K562 (cell line): ENCODE results near the gene LRP1. TPM values are rescaled to one million over a fixed set of nuclear protein-coding genes. Genes with fewer than 3 reads are reported as not detected.

Source experiments
- ARID2 ChIP-seq: fragments of 450-650 bp; IDR thresholded peaks from 2 replicates; pipeline ENCODE4 v1.6.1; 2017; ENCODE audit warnings: antibody characterized with exemption, mild to moderate bottlenecking
- ATF4 ChIP-seq: fragments of 450-650 bp; formaldehyde crosslinking; IDR thresholded peaks from 2 replicates; pipeline ENCODE4 v1.4.0; 2022; ENCODE audit warnings: mild to moderate bottlenecking, moderate library complexity
- E2F1 ChIP-seq: sonication (generic); formaldehyde crosslinking; IDR thresholded peaks from 2 replicates; pipeline ENCODE4 v1.8.1; 2023; ENCODE audit warnings: mild to moderate bottlenecking, missing genetic modification reagents, moderate library complexity
- E2F6 ChIP-seq, 2 experiments: IDR thresholded peaks; 2 replicates each; pipeline ENCODE4 v1.6.1; 2011; ENCODE audit warnings: borderline replicate concordance in 1 of 2, control low read depth in 1 of 2, low read depth in 1 of 2, low read length in 1 of 2, mild to moderate bottlenecking in 1 of 2, mixed read lengths in 1 of 2, moderate library complexity in 1 of 2; ENCODE audit not compliant: insufficient read depth in 1 of 2, insufficient read length in 1 of 2, poor library complexity in 1 of 2, severe bottlenecking in 1 of 2; ENCODE audit errors: extremely low read depth in 1 of 2
- KAT8 ChIP-seq: fragments of 450-650 bp; IDR thresholded peaks from 2 replicates; pipeline ENCODE4 v1.6.1; 2016; ENCODE audit warnings: low read depth, mild to moderate bottlenecking
- MBD2 ChIP-seq: sonication (generic); IDR thresholded peaks from 2 replicates; pipeline ENCODE4 v1.6.1; 2016; ENCODE audit warnings: low read depth, borderline replicate concordance
- MYC ChIP-seq, 2 experiments: fragments of 250-450 bp in 1 of 2; sonication (Bioruptor Pico) in 1 of 2; IDR thresholded peaks; 2 replicates each; pipeline versions ENCODE4 v1.5.1 to v1.6.1; 2012 to 2021; ENCODE audit warnings: low read depth in 2 of 2, borderline replicate concordance in 1 of 2, improper control_type of control experiment in 1 of 2, low read length in 1 of 2, mild to moderate bottlenecking in 1 of 2, moderate library complexity in 1 of 2
- PHB ChIP-seq: fragments of 250-450 bp; sonication (Bioruptor Pico); IDR thresholded peaks from 2 replicates; pipeline ENCODE4 v1.5.0; 2021
- POU5F1 ChIP-seq: fragments of 150-350 bp; IDR thresholded peaks from 2 replicates; pipeline ENCODE4 v1.6.1; 2014; ENCODE audit warnings: borderline replicate concordance, low read length, low read depth, mild to moderate bottlenecking; ENCODE audit not compliant: partially characterized antibody
- RREB1 ChIP-seq: fragments of 250-450 bp; sonication (Bioruptor Pico); IDR thresholded peaks from 2 replicates; pipeline ENCODE4 v1.4.0; 2020
- SIX5 ChIP-seq, 2 experiments: IDR thresholded peaks; 2 replicates each; pipeline ENCODE4 v1.6.1; 2011; ENCODE audit warnings: low read length in 2 of 2, borderline replicate concordance in 1 of 2, low read depth in 1 of 2, mild to moderate bottlenecking in 1 of 2, moderate library complexity in 1 of 2; ENCODE audit not compliant: insufficient read depth in 1 of 2
- STAG1 ChIP-seq: sonication (generic); formaldehyde crosslinking; IDR thresholded peaks from 2 replicates; pipeline ENCODE4 v1.5.0; 2020; ENCODE audit warnings: missing genetic modification reagents, borderline replicate concordance
- U2AF2 ChIP-seq: fragments of 200-400 bp; formaldehyde crosslinking; optimal IDR thresholded peaks from 2 replicates; pipeline ENCODE3; 2017; ENCODE audit warnings: low read depth, mild to moderate bottlenecking, low read length
- ZC3H8 ChIP-seq: fragments of 450-650 bp; IDR thresholded peaks from 2 replicates; pipeline ENCODE4 v1.6.1; 2017
- ZNF239 ChIP-seq: fragments of 250-450 bp; sonication (Bioruptor Pico); IDR thresholded peaks from 2 replicates; pipeline ENCODE4 v1.4.0; 2020; ENCODE audit warnings: mild to moderate bottlenecking
- ZNF699 ChIP-seq: fragments of 250-450 bp; sonication (Bioruptor Pico); IDR thresholded peaks from 2 replicates; pipeline ENCODE4 v1.8.0; 2021; ENCODE audit warnings: mild to moderate bottlenecking, moderate library complexity; ENCODE audit not compliant: insufficient replicate concordance
- polyA plus RNA-seq, 8 experiments: library from polyadenylated mRNA; depleted of rRNA in 4 of 8; stranded (reverse) in 5 of 8; unstranded in 3 of 8; fragments of >200 nt; fragmentation: Nextera tagmentation in 2 of 8; fragmentation: Illumina TruSeq in 1 of 8; extraction: Ambion mirVana in 2 of 8; extraction: Trizol in 1 of 8; gene quantifications; 2 replicates each; pipeline versions ENCODE4 v1.2.1 to v1.2.3, GENCODE V29; 2011 to 2014; ENCODE audit warnings: inconsistent platforms in 1 of 8, missing spikeins in 1 of 8
- total RNA-seq, 7 experiments: library from RNA; depleted of rRNA in 6 of 7; stranded (reverse); fragments of >200 nt in 6 of 7; fragmentation: Illumina TruSeq in 2 of 7; extraction: Trizol in 2 of 7; gene quantifications; 2 replicates each; pipeline versions ENCODE4 v1.2.1 to v1.2.3, GENCODE V29; 2011 to 2021; ENCODE audit warnings: low replicate concordance in 1 of 7
- TF ChIP-seq, protein P1 (sequence below): fragments of 450-650 bp; IDR thresholded peaks from 2 replicates; pipeline ENCODE4 v1.6.1; 2016

Gene LRP1
- total and polyA plus RNA-seq, 9 of the 15 experiments (the other 6 are each of a cell fraction or from before 2014, with no cell fraction given): 0.04 to 0.64 (median 0.19) TPM; not detected in 2

- 0 out of 2 replicates have a peak, but pooled peaks have one; percentile 2 for TF ChIP-seq ATF4 (CRISPR knock-in tag)
- TF ChIP-seq MYC (IDR thresholded peaks at IDR 0.05; ENCODE audit: low read depth, low read length): peak; percentile 87
- peak; percentile 56; the same call in 1 of the 2 replicates for TF ChIP-seq MYC (CRISPR knock-in tag; IDR thresholded peaks at IDR 0.05; ENCODE audit: borderline replicate concordance, low read depth)
- no peak for TF ChIP-seq RREB1 (CRISPR knock-in tag)
- no peak for TF ChIP-seq SIX5 (IDR thresholded peaks at IDR 0.05; ENCODE audit: borderline replicate concordance in 1 of 2, insufficient read depth in 1 of 2, low read depth in 1 of 2, low read length in 2 of 2)
- TF ChIP-seq ZNF239: no peak
- no peak for TF ChIP-seq STAG1 (CRISPR knock-in tag)
- TF ChIP-seq ARID2: no peak
- no peak for TF ChIP-seq POU5F1
- peak; percentile 79 to 90 for TF ChIP-seq E2F6 (IDR thresholded peaks at IDR 0.05; ENCODE audit: borderline replicate concordance in 1 of 2, extremely low read depth in 1 of 2, insufficient read depth in 1 of 2, insufficient read length in 1 of 2, low read depth in 1 of 2, low read length in 1 of 2, poor library complexity in 1 of 2, severe bottlenecking in 1 of 2)
- TF ChIP-seq PHB (CRISPR knock-in tag): no peak
- TF ChIP-seq E2F1 (CRISPR knock-in tag): no peak
- no peak for TF ChIP-seq U2AF2
- TF ChIP-seq MBD2: no peak
- no peak for TF ChIP-seq KAT8
- no peak for TF ChIP-seq ZC3H8
- TF ChIP-seq ZNF699: no peak
- TF ChIP-seq, protein P1, sequence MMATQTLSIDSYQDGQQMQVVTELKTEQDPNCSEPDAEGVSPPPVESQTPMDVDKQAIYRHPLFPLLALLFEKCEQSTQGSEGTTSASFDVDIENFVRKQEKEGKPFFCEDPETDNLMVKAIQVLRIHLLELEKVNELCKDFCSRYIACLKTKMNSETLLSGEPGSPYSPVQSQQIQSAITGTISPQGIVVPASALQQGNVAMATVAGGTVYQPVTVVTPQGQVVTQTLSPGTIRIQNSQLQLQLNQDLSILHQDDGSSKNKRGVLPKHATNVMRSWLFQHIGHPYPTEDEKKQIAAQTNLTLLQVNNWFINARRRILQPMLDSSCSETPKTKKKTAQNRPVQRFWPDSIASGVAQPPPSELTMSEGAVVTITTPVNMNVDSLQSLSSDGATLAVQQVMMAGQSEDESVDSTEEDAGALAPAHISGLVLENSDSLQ: peak; percentile 53
Measured at GRCh38 chr12:57085999-57086492, 42.2 kb upstream of the LRP1 start (continued).
